HG03442 (cell line): ENCODE data around the gene DNAH11.
"Not testable (repeated sequence)": the region's sequence is repeated elsewhere in the genome, so short reads cannot be mapped to it uniquely, and the experiment has no call there.

Experiments used
- ATAC-seq: cut with Tn5 transposase; IDR thresholded peaks from one replicate; pipeline ENCODE4 v1.9.1; 2021; ENCODE audit warnings: mild to moderate bottlenecking, moderate library complexity; ENCODE audit not compliant: unreplicated experiment

The DNAH11 gene

DNA sequence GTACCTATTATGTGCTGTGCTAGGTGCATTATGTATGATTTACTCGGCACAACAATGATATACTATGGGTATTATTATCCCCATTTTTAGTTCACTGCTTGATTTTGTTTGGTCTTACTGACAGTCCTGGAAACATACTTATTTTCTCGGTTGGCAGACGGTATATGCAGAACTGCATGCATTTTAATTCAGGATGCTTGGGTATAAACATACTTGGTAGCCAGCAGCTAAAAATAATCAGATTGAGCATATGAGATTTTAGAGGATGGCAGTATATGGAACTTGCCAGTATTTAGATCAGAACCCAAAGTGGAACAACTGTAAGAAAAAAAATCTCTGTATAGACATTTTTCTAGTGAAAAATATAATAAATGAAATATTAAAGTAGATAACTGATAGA lies 163.3 kb downstream of the DNAH11 start:
- no peak for ATAC-seq

DNA sequence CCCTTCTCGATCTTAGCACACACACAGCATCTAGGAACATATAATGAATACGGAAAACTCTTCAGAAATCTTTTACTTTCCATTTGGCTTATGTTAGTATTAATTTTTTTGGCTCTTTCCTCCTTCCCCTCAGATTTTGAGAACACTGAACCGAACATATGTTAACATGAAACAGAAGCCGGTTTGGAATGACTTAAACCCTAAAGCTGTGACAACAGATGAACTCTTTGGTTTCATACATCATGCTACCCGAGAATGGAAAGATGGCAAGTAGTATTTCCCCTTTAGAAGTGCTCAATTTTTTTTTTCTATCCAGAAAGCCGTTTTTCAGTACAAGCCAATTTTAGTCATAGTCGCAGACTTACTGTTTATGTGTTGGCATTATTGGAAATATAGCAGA lies 164.7 kb downstream of the DNAH11 start:
- ATAC-seq = no peak

DNA sequence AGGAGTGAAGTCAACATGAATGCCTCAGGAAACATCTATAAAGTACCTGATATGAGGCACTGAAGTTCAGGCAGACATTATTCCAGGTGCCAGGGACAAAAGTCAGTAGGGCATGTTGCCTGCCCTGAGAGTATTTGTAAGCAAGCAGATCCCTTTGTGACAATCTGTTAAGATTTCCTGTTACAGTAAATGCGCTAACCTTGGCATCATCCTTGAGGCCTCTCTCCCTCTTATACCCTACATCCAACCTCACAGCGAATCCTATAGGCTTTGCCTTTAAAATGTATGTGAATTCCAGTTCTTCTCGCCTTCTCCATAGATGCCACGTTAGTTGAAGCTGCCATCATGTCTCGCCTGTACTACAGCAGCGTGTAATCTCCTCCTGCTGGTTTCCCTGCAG lies 165.3 kb downstream of the DNAH11 start:
- ATAC-seq = no peak

- no peak for ATAC-seq
Observed at GRCh38 chr7:21717323-21717722, 174.5 kb downstream of the DNAH11 start.

- no peak for ATAC-seq
Observed at GRCh38 chr7:21718391-21718790, 175.6 kb downstream of the DNAH11 start.

DNA sequence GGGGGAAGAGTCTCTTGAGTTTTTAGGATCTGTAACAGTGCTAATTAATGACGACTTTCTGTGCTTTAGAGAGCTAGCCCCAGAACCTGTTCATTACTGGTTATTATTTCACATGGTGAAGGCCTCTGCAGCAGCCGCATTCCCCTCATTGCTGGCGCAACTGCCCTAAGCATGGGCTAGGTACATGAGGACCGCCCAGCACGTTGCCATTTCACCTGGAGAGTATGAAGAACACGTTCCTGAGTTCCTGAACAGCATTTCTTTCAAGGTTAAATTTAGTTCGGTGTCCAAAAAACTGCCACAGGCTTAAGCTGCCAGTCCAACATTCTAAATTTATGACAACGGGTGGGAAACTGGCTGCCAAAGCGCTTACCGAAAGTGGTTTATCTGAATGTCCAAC lies 177.0 kb downstream of the DNAH11 start:
- no peak for ATAC-seq

- no peak for ATAC-seq
Observed at GRCh38 chr7:21722371-21722770, 179.5 kb downstream of the DNAH11 start.

- no peak for ATAC-seq
Observed at GRCh38 chr7:21724562-21724961, 181.7 kb downstream of the DNAH11 start.

- no peak for ATAC-seq
Observed at GRCh38 chr7:21730399-21730798, 187.6 kb downstream of the DNAH11 start.

- no peak for ATAC-seq
Observed at GRCh38 chr7:21731977-21732376, 189.1 kb downstream of the DNAH11 start.

- not testable (repeated sequence) for ATAC-seq
Observed at GRCh38 chr7:21732956-21733355, 190.1 kb downstream of the DNAH11 start.

DNA sequence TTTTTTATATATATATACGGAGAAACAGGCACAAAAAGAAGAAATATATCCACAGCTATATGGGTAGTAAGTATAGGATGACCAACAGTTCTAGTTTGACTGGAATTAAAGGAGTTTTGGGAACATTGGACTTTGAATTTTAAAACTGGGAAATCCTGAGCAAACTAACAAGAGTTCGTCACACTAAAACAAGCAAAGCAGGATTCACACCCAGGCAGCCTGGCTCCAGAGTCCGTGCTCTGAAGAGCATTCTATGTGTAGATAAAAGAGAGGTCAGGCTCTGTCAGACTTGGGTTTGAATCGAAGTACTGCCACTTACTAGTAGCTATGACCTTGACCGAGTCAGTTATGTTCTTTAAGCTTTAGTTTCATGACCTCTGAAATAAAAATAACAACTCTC lies 191.0 kb downstream of the DNAH11 start:
- ATAC-seq = no peak

- ATAC-seq = no peak
Observed at GRCh38 chr7:21743493-21743892, 200.7 kb downstream of the DNAH11 start.

- ATAC-seq = no peak
Observed at GRCh38 chr7:21746949-21747348, 204.1 kb downstream of the DNAH11 start.

- ATAC-seq = no peak
Observed at GRCh38 chr7:21747806-21748205, 205.0 kb downstream of the DNAH11 start.

GRCh38 chr7:21749378-21749777 lies 206.5 kb downstream of the DNAH11 start:
- ATAC-seq = no peak

- ATAC-seq = no peak
Observed at GRCh38 chr7:21753071-21753470, 210.2 kb downstream of the DNAH11 start.

DNA sequence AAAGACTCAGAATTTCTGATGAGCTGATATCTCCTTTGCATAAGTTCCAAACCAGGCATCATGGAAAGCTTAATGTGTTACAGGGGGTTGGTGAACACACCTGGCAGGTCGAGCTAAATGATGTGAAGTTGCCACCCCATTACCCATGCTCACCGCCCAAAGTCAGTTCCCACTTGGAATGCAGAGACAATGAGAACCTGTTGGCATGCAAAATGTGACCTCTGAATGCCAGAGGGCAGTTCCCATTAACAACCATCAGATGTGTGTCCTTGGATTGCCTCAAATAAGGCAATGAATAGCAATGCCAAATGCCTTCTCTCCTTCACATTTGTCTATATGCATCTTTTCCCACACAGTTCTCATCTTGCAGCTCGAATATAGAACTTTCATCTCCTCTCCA lies 212.1 kb downstream of the DNAH11 start:
- ATAC-seq = no peak

DNA sequence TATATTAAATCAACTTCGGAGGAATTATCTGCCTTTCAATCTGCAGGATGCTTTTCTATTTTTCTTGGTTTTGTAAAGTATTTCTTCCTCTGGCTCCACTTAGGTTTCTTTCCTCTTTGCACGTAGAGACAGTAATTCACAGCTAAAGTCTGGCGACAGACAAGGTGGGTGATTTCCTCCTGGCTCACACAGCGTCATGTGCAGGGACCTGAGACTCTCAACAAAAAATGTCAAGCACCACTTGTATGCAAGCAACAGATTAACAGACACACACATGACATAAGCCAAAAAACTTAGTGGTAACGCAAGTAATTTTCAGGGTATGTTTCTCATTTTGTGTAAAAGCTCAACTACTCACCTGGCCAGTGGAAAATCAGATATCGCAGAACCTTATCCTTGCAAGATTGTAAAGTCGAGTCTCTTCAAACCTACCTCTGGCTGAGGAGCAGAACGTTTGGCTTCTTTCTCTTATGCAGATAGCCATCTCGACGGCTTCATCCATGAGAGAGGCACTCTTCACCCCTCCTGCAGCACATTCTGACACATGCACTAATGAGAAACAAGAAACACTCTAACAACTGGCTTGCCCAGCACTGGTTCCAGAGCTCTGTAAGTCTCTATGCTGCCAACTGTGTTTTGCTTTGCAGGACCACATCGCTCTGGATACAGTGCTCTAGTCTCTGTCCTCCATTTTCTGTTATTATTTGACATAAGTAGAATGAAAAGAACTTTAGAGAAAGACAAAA lies 214.9 kb downstream of the DNAH11 start:
- ATAC-seq = no peak

DNA sequence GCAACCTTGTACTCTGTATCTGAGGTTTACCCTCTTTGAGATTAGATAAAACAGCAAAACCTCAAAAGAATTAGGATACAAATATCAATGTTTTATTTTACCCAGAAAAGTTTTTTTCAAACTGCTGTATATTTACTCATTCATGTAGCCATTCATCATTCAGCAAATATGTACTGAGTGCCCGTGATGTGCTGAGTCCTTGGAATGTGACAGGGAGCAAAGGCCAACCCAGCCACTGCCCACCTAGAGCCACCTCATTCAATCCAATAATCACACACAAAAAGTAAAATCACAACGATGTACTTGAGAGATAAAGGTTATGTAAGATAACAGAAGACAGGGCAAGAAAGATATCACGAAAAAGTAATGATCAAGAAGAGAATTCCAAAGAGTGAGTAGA lies 215.4 kb downstream of the DNAH11 start:
- no peak for ATAC-seq

DNA sequence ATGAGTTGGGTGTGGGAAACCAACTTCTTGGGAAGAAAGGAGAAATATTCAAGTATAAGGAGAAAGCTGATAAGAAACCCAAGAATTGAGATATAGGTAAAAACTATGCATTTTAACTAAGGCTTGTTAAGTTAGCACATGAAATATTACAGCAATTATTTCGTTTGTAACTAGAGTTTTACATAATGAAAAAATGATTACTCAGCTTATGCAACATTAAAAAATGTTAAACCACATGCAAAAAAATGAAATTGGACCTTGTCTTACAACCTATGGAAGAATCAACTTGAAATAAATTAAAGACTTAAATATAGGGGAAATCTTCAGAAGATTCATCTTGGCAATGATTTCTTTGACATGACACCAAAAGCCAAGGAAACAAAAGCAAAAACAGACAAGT lies 219.6 kb downstream of the DNAH11 start:
- ATAC-seq = no peak

GRCh38 chr7:21763818-21764217 lies 221.0 kb downstream of the DNAH11 start:
- no peak for ATAC-seq

- ATAC-seq = no peak
Observed at GRCh38 chr7:21766218-21766617, 223.4 kb downstream of the DNAH11 start.
